Measurements from ENCODE around the gene HJURP.

DNA sequence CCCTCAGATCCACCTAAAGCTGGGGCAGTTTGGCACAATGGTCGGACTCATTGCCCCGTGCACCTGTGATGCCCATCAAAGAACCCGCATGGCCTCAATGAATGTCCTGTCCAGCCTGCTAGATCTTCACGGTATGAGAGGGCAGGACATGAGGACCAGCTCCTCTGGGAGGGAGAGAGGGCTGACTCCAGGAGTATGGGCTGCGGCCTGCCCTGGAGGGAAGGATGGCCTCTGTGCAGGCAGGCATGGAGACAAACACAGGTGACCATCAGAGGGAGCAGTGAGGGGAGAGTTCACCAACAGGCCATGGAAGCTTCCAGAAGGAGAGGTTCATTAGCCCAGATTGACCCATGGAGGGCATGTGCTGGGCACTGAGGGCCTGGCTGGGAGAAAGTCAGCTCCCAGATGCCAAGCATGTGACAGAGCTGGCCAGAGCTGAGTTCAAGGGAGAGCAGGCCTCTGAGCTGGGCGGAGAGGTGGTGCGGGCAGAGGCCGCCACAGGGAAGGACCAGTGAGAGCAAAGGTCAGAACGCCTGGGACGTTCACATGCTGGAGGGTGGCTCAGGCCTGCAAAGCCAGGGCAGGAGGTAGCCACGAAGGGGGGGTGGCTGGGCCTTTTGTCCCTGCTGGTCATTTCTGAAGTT lies 36.2 kb downstream of the HJURP start:
- TF ChIP-seq, protein P1, sequence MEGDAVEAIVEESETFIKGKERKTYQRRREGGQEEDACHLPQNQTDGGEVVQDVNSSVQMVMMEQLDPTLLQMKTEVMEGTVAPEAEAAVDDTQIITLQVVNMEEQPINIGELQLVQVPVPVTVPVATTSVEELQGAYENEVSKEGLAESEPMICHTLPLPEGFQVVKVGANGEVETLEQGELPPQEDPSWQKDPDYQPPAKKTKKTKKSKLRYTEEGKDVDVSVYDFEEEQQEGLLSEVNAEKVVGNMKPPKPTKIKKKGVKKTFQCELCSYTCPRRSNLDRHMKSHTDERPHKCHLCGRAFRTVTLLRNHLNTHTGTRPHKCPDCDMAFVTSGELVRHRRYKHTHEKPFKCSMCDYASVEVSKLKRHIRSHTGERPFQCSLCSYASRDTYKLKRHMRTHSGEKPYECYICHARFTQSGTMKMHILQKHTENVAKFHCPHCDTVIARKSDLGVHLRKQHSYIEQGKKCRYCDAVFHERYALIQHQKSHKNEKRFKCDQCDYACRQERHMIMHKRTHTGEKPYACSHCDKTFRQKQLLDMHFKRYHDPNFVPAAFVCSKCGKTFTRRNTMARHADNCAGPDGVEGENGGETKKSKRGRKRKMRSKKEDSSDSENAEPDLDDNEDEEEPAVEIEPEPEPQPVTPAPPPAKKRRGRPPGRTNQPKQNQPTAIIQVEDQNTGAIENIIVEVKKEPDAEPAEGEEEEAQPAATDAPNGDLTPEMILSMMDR (optimal IDR thresholded peaks at IDR 0.05 in 1 of 3, IDR thresholded peaks at IDR 0.05 in 1 of 3, conservative IDR thresholded peaks at IDR 0.05 in 1 of 3; ENCODE audit: extremely low read depth in 1 of 3, insufficient read depth in 2 of 3, low read length in 3 of 3), result no peak
- no peak for TF ChIP-seq EZH2 (IDR thresholded peaks at IDR 0.05; ENCODE audit: low read length)

Data from keratinocyte (primary cell).